GM19099 (cell line): ENCODE results near the gene ATP8A2.

ENCODE experiments used
- POLR2A ChIP-seq: IDR thresholded peaks from 3 replicates; pipeline ENCODE4 v1.6.1; 2011; ENCODE audit warnings: low read depth; ENCODE audit not compliant: insufficient read length; ENCODE audit errors: extremely low read depth

ATP8A2 gene

GRCh38 chr13:25778808-25779305, 407.1 kb downstream of the ATP8A2 start:
- TF ChIP-seq POLR2A, result no peak

GRCh38 chr13:25783076-25783475, 411.3 kb downstream of the ATP8A2 start:
- TF ChIP-seq POLR2A, result no peak

- TF ChIP-seq POLR2A, result no peak
Observed at GRCh38 chr13:25783601-25784024, 411.8 kb downstream of the ATP8A2 start.

- no peak for TF ChIP-seq POLR2A
Observed at GRCh38 chr13:25784119-25784518, 412.3 kb downstream of the ATP8A2 start.

- no peak for TF ChIP-seq POLR2A
Observed at GRCh38 chr13:25795277-25795676, 423.5 kb downstream of the ATP8A2 start.

GRCh38 chr13:25796474-25796873, 424.7 kb downstream of the ATP8A2 start:
- no peak for TF ChIP-seq POLR2A

GRCh38 chr13:25798998-25799397, 427.2 kb downstream of the ATP8A2 start:
- no peak for TF ChIP-seq POLR2A

GRCh38 chr13:25800523-25800922, 428.7 kb downstream of the ATP8A2 start:
- no peak for TF ChIP-seq POLR2A

- no peak for TF ChIP-seq POLR2A
Observed at GRCh38 chr13:25802579-25802978, 430.8 kb downstream of the ATP8A2 start.

GRCh38 chr13:25803641-25804040, 431.9 kb downstream of the ATP8A2 start:
- no peak for TF ChIP-seq POLR2A

GRCh38 chr13:25806264-25806974, 434.6 kb downstream of the ATP8A2 start:
- no peak for TF ChIP-seq POLR2A

- no peak for TF ChIP-seq POLR2A
Observed at GRCh38 chr13:25807562-25807961, 435.8 kb downstream of the ATP8A2 start.

- TF ChIP-seq POLR2A, result no peak
Observed at GRCh38 chr13:25811506-25811905, 439.7 kb downstream of the ATP8A2 start.

- no peak for TF ChIP-seq POLR2A
Observed at GRCh38 chr13:25816239-25816638, 444.5 kb downstream of the ATP8A2 start.

GRCh38 chr13:25819856-25820530, 448.2 kb downstream of the ATP8A2 start:
- no peak for TF ChIP-seq POLR2A

GRCh38 chr13:25821776-25822175, 450.0 kb downstream of the ATP8A2 start:
- no peak for TF ChIP-seq POLR2A
